Measurements from ENCODE around the gene KCNQ5.

DNA sequence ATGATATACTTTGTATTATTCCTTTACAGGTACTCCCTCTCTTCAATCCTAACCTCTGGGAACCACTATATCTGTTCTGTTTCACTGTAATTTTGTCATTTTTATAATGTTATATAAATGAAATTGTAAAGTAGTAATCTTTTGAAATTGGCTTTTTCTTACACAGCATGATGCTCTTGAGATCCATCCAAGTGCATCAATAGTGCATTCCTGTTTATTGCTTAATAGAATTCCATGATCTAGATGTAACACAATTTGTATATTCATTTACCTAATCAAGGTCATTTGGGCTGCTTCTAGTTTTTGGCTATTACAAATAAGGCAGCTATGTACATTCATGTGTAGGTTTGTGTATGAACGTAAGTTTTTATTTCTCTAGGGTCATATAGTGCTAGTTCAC lies 428.8 kb downstream of the KCNQ5 start:
- no peak for TF ChIP-seq FOXJ3 (CRISPR knock-in tag; IDR thresholded peaks at IDR 0.05; ENCODE audit: borderline replicate concordance)
- no peak for TF ChIP-seq CREB1 (CRISPR knock-in tag; IDR thresholded peaks at IDR 0.05)
- TF ChIP-seq, protein P1, sequence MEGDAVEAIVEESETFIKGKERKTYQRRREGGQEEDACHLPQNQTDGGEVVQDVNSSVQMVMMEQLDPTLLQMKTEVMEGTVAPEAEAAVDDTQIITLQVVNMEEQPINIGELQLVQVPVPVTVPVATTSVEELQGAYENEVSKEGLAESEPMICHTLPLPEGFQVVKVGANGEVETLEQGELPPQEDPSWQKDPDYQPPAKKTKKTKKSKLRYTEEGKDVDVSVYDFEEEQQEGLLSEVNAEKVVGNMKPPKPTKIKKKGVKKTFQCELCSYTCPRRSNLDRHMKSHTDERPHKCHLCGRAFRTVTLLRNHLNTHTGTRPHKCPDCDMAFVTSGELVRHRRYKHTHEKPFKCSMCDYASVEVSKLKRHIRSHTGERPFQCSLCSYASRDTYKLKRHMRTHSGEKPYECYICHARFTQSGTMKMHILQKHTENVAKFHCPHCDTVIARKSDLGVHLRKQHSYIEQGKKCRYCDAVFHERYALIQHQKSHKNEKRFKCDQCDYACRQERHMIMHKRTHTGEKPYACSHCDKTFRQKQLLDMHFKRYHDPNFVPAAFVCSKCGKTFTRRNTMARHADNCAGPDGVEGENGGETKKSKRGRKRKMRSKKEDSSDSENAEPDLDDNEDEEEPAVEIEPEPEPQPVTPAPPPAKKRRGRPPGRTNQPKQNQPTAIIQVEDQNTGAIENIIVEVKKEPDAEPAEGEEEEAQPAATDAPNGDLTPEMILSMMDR (IDR thresholded peaks at IDR 0.05) = no peak
- no peak for TF ChIP-seq ESRRA (CRISPR knock-in tag; IDR thresholded peaks at IDR 0.05; ENCODE audit: borderline replicate concordance)
- no peak for TF ChIP-seq TEAD1 (CRISPR knock-in tag; IDR thresholded peaks at IDR 0.05)
- TF ChIP-seq, protein P2, sequence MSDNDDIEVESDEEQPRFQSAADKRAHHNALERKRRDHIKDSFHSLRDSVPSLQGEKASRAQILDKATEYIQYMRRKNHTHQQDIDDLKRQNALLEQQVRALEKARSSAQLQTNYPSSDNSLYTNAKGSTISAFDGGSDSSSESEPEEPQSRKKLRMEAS (CRISPR knock-in tag; IDR thresholded peaks at IDR 0.05) = no peak
- no peak for TF ChIP-seq ELF4 (CRISPR knock-in tag; IDR thresholded peaks at IDR 0.05; ENCODE audit: low read depth)
- TF ChIP-seq ETV6 (CRISPR knock-in tag; IDR thresholded peaks at IDR 0.05) = no peak
- TF ChIP-seq, protein P3, sequence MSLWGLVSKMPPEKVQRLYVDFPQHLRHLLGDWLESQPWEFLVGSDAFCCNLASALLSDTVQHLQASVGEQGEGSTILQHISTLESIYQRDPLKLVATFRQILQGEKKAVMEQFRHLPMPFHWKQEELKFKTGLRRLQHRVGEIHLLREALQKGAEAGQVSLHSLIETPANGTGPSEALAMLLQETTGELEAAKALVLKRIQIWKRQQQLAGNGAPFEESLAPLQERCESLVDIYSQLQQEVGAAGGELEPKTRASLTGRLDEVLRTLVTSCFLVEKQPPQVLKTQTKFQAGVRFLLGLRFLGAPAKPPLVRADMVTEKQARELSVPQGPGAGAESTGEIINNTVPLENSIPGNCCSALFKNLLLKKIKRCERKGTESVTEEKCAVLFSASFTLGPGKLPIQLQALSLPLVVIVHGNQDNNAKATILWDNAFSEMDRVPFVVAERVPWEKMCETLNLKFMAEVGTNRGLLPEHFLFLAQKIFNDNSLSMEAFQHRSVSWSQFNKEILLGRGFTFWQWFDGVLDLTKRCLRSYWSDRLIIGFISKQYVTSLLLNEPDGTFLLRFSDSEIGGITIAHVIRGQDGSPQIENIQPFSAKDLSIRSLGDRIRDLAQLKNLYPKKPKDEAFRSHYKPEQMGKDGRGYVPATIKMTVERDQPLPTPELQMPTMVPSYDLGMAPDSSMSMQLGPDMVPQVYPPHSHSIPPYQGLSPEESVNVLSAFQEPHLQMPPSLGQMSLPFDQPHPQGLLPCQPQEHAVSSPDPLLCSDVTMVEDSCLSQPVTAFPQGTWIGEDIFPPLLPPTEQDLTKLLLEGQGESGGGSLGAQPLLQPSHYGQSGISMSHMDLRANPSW (CRISPR knock-in tag; conservative IDR thresholded peaks at IDR 0.05; ENCODE audit: low read depth) = no peak
- TF ChIP-seq NR3C1 (CRISPR knock-in tag; conservative IDR thresholded peaks at IDR 0.05; ENCODE audit: low read depth) = no peak
- TF ChIP-seq, protein P4, sequence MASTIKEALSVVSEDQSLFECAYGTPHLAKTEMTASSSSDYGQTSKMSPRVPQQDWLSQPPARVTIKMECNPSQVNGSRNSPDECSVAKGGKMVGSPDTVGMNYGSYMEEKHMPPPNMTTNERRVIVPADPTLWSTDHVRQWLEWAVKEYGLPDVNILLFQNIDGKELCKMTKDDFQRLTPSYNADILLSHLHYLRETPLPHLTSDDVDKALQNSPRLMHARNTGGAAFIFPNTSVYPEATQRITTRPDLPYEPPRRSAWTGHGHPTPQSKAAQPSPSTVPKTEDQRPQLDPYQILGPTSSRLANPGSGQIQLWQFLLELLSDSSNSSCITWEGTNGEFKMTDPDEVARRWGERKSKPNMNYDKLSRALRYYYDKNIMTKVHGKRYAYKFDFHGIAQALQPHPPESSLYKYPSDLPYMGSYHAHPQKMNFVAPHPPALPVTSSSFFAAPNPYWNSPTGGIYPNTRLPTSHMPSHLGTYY (CRISPR knock-in tag; IDR thresholded peaks at IDR 0.05) = no peak

Measured in WTC11 (cell line).